ENCODE results near the gene PHF21A.

GRCh38 chr11:45997599-45997998 is 123.7 kb downstream of the PHF21A start:
- TF ChIP-seq FOXJ3 (CRISPR knock-in tag; IDR thresholded peaks at IDR 0.05; ENCODE audit: borderline replicate concordance) (no peak), ATF6 (CRISPR knock-in tag; IDR thresholded peaks at IDR 0.05) (no peak), CTCF (IDR thresholded peaks at IDR 0.05) (no peak), TEAD4 (CRISPR knock-in tag; IDR thresholded peaks at IDR 0.05) (no peak), USF1 (CRISPR knock-in tag; IDR thresholded peaks at IDR 0.05) (no peak)

Data from WTC11 (cell line).